HG03432 (cell line): ENCODE results near the gene TMEM120B.
"Not testable (repeated sequence)": the region's sequence is repeated elsewhere in the genome, so short reads cannot be mapped to it uniquely, and the experiment has no call there.

Experiments used
- ATAC-seq: cut with Tn5 transposase; IDR thresholded peaks from one replicate; pipeline ENCODE4 v1.9.1; 2021; ENCODE audit warnings: mild to moderate bottlenecking, moderate library complexity; ENCODE audit not compliant: unreplicated experiment

The TMEM120B gene

DNA sequence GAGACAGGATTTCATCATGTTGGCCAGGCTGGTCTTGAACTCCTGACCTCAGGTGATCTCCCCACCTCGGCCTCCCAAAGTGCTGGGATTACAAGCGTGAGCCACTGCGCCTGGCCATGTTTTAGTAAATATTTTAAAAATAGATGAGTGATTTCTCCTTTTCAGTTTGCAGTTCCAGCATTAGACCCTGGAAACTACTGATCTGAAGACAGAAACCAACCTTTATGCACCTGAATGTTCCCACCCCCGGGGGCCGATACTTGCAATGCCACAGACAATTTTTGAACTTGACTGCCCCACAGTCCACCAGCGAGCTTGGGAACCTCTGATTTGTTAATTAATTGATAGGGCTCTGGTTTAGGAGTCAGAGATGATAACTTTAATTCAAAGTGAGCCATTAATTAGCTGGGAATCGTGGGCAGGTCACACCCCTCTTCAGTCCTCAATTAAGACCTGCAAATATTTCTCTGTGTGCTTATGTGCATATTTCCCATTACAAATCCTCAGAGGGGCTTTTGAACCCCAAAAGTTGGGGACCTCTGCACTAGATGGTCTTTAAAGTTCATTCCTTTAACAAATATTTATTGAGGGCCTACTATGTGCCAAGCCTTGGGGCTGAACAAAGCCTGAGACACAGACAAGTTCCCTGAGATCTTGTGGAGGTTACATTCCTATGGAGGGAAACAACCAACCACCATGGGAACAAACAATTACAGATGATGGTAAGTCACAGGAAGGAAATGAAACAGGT, 4.1 kb upstream of the TMEM120B start:
- ATAC-seq, result no peak

GRCh38 chr12:121709064-121709424, 3.5 kb upstream of the TMEM120B start:
- ATAC-seq, result not testable (repeated sequence)

GRCh38 chr12:121709478-121709961, 3.0 kb upstream of the TMEM120B start:
- no peak for ATAC-seq

DNA sequence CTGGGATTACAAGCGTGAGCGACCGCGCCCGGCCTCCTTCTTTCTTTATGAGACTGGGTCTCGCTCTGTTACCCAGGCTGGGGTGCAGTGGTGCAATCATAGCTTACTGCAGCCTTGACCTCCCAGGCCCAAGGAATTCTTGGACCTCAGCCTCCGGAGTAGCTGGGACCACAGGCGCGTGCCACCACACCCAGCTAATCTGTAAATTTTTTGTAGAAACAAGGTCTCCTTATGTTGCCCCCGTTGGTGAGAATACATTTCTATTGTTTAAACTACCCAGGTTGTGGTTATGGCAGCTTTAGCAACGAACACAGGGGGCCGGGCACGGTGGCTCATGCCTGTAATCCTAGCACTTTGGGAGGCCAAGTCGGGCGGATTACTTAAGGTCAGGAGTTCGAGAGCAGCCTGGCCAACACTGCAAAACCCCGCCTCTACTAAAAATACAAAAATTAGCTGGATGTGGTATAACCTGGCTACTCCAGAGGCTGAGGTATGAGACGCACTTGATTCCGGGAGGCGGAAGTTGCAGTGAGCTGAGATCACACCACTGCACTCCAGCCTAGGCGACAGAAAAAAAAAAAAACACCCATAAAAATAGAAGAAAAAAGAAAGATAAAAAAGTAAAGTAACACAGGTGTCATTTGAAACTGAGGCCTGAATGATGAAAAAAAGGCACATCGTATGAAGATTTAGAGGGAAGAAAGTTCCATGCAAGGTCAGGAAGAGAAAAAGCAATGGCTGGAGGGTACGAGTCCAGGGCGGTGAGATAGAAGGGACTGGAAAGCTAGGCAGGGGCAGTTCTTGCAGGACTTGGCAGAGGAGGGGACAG, 977 bp upstream of the TMEM120B start:
- ATAC-seq, result no peak

DNA sequence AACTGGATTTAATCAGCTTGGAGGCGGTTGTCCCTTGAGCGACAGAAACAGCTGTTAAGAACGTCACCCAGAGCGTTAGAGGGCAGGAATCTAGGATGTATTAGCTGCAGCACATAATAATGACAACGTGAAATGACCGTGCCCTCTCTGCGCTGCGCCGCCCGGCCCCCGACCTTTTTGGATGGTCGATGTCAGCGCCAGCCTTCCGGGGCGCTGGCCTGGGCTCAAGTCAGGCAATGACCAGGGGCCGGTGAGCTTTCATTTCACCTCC, 427 bp upstream of the TMEM120B start:
- peak; percentile 48 for ATAC-seq

DNA sequence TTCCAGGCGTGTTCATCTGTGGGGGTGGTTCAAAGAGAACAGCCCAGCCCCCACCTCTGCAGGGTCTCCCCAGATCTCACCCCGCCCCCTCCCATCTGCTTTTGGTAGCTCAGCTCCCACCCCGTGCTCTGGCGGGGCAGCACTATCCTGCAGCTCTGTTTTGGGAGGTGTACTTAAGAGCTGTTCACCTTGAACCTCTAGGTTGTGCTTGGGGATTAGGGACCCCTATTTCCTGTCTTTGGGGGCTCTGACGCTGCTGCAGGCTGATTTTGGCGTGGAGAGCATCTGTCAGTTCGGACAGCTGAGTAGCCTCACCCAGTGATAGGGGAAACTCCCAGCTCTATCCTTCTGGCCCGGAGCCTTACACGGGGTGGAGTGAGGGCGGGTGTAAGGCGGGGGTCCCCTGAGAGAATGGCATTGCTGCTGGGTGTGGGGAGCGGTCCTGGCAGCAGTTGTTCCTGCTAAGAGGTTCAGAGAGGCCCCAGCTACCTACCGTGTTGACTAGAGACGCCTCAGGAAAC, 765 bp downstream of the TMEM120B start:
- ATAC-seq, result no peak

GRCh38 chr12:121713793-121714192, 1.2 kb downstream of the TMEM120B start:
- ATAC-seq, result no peak

GRCh38 chr12:121715055-121715454, 2.5 kb downstream of the TMEM120B start:
- ATAC-seq, result not testable (repeated sequence)

GRCh38 chr12:121715862-121716435, 3.4 kb downstream of the TMEM120B start:
- ATAC-seq, result no peak

DNA sequence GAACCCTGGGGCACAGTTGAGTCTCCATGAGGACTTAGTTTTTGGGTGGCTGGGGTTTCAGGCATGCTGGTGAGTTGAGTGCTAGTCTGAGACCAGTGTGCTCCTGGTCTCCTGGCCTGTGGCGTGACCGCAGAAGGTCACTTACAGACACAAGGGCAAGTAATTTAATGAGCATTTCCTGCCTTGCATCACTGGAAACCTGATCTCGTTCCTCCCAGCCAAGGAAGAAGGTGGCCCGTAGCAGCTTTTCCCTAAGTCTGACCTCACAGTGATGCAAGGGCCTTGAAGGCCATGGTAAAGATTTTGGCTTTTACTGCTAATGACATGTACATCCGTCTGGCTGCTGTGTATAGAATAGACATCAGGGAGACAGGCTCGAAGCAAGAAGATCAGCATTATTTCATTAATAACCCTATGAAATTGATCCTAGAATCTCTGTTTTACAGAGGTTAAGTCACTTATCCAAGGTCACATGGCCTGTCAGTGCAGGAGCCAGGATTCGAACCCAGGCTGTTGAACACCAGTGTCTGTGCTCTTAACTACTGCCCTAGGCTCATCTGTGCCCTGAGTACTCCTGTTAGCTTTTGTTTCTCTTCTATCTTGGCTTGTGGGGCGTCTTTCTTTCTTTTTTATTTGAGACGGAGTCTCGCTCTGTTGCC, 4.6 kb downstream of the TMEM120B start:
- no peak for ATAC-seq

DNA sequence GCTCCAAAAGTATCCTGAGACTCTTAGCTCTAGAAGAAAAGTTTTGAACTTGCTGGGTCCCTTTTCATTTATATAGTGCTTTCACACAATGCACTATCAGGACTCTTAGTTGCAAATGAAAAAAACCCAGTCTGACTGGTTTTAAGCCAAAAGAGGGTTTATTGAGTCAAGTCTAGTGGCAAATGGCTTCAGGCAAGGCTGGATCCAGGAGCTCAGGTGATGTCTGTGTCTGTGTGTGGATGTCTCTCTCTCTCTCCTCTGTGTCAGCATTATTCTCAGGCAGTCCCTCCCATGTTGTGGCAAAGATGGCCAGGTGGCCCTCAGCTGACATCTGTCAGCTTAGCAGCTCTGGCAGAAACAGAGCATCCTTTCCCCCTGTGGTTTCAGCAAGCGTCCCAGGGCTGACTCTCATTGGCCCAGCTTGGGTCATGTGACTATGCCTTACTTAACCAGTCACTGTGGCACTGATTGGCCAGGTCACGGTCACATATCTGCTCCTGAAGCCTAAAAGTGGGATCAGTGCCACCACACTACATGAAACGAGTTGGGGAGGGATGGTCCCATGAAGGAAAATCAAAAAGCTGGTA, 6.2 kb downstream of the TMEM120B start:
- ATAC-seq, result no peak

GRCh38 chr12:121719926-121720414, 7.4 kb downstream of the TMEM120B start:
- ATAC-seq, result no peak

GRCh38 chr12:121720762-121721161, 8.2 kb downstream of the TMEM120B start:
- no peak for ATAC-seq

DNA sequence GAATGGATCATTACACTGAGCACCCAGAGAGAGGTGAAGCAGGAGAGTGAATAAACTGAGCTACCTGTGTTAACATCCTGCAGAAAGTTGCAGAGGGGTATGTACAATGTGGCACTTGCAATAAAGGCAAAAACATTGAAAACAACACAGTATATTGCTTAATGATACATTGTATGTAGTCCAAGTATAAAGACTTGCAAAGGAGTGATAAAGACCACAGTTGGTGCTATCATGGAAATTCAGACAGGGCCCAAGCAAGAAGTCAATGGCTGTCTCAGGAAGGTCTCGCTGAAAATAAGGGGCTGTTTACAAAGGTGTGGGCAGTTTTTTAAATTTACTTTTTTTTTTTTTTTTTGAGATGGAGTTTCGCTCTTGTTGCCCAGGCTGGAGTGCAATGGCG, 10.0 kb downstream of the TMEM120B start:
- no peak for ATAC-seq

GRCh38 chr12:121723200-121723599, 10.6 kb downstream of the TMEM120B start:
- no peak for ATAC-seq

DNA sequence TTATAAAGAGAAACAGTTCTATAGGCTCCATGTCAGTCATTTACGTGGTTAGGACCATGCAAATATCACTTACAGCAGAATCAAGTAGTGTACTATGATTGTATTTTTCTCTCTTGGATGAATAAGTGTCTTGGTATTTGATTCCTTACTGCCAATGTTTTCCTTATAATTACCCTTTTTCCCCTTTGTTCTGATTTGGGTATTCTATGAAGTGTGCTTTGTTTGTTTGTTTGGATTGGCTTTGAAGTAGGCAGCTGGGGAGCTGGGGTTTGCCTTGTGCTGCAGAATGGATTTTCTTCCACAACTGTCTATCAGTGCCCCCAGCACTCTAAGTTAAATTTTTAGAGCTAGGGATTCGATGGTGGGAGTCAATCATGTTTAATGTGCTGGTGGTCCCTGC, 12.4 kb downstream of the TMEM120B start:
- ATAC-seq, result no peak

DNA sequence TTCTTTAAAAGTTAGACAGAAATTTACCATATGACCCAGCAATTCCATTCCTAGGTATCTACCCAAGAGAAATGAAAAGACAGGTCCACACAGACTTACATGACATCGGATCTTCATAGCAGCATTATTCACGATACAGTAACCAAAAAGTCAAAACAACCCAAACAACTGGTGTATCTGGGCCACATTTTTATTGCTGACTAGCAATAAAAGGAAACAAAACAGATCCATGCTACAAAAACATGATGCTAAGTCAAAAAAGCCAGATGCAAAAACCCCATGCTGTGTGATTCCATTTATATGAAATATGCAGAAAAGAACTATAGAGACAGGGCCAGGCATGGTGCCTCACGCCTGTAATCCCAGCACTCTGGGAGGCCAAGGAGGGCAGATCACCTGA, 12.9 kb downstream of the TMEM120B start:
- ATAC-seq, result no peak

- no peak for ATAC-seq
Observed at GRCh38 chr12:121729021-121729420, 16.5 kb downstream of the TMEM120B start.

DNA sequence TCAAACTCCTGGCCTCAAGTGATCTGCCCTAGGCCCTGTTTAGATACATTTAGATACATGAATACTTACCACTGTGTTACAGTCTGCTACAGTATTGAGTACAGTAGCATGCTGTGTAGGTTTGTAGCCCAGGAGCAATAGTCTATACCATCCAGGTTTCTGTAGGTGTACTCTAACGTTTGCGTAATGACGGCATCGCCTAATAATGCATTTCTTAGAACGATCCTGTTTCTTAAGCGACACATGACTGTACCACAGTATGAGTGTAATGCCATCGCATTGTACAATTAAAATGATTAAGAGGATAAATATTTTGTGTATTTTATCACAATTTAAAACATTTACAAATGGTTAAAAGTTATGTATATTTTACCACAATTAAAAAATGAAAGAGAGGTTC, 18.9 kb downstream of the TMEM120B start:
- ATAC-seq, result no peak

- no peak for ATAC-seq
Observed at GRCh38 chr12:121733849-121734248, 21.3 kb downstream of the TMEM120B start.
